SK-N-SH (cell line): Measurements from ENCODE around the gene PLK4. TPM values are rescaled to one million over a fixed set of nuclear protein-coding genes. Genes with fewer than 3 reads are reported as not detected.

Experiments
- CTCF ChIA-PET: fragments of 300-600, 350-600 bp; formaldehyde crosslinking; extraction: SDS; loops from one replicate; lab custom pipeline; 2021; lab: Yijun Ruan, JAX
- POLR2A ChIA-PET: fragments of 350-600 bp; sonication (Branson Sonifier 250); formaldehyde crosslinking; extraction: SDS; loops from one replicate; lab custom pipeline; 2020; ENCODE audit warnings: antibody characterized with exemption, inconsistent platforms; lab: Yijun Ruan, JAX
- DNase-seq: peaks from one replicate; pipeline ENCODE4 v3.0.0; 2012
- H2AFZ ChIP-seq: fragments of 200-600 bp; sonication (generic); 2 replicates; pipeline ENCODE4 v1.8.1; 2016; ENCODE audit warnings: antibody characterized with exemption, mild to moderate bottlenecking, low read depth
- H3F3A ChIP-seq: fragments of 200-600 bp; sonication (generic); replicated peaks from 2 replicates; pipeline ENCODE3; 2016; ENCODE audit warnings: antibody characterized with exemption, mild to moderate bottlenecking; ENCODE audit not compliant: insufficient read depth
- H3K27ac ChIP-seq, 2 experiments: fragments of 200-500 bp in 1 of 2; fragments of 200-600 bp in 1 of 2; sonication (Bioruptor generic) in 1 of 2; sonication (generic), shearing (Covaris generic) in 1 of 2; 2 replicates each; pipeline versions ENCODE4 v1.5.1 to v1.6.1; 2014 to 2016; ENCODE audit warnings: low read depth in 2 of 2, inconsistent platforms in 1 of 2, low read length in 1 of 2, mild to moderate bottlenecking in 1 of 2, mixed read lengths in 1 of 2
- H3K27me3 ChIP-seq: fragments of 200-600 bp; sonication (generic), shearing (Covaris generic); 2 replicates; pipeline ENCODE4 v1.6.1; 2016; ENCODE audit warnings: mixed run types; ENCODE audit not compliant: insufficient read depth
- H3K36me3 ChIP-seq, 2 experiments: fragments of 200-500 bp in 1 of 2; fragments of 200-600 bp in 1 of 2; sonication (Bioruptor generic) in 1 of 2; sonication (generic) in 1 of 2; replicated peaks in 1 of 2; 2 replicates each; pipeline versions ENCODE3 to v1.5.1; 2014 to 2016; ENCODE audit warnings: low read length in 1 of 2, mild to moderate bottlenecking in 1 of 2; ENCODE audit not compliant: insufficient read depth in 2 of 2, control insufficient read depth in 1 of 2
- H3K4me1 ChIP-seq, 2 experiments: fragments of 200-500 bp in 1 of 2; fragments of 200-600 bp in 1 of 2; sonication (Bioruptor generic) in 1 of 2; sonication (generic), shearing (Covaris generic) in 1 of 2; 2 replicates each; pipeline versions ENCODE4 v1.5.1 to v1.6.1; 2014 to 2016; ENCODE audit warnings: low read depth in 1 of 2, low read length in 1 of 2, mixed run types in 1 of 2; ENCODE audit not compliant: insufficient read depth in 2 of 2, control insufficient read depth in 1 of 2
- H3K4me2 ChIP-seq: fragments of 200-600 bp; sonication (generic), shearing (Covaris generic); 2 replicates; pipeline ENCODE4 v1.6.1; 2017; ENCODE audit warnings: mixed run types
- H3K4me3 ChIP-seq, 2 experiments: fragments of 200-500 bp in 1 of 2; fragments of 200-600 bp in 1 of 2; sonication (Bioruptor generic) in 1 of 2; sonication (generic), shearing (Covaris generic) in 1 of 2; 2 replicates each; pipeline versions ENCODE4 v1.5.1 to v1.8.1; 2014 to 2016; ENCODE audit warnings: low read depth in 2 of 2, inconsistent platforms in 1 of 2, low read length in 1 of 2, mild to moderate bottlenecking in 1 of 2, mixed read lengths in 1 of 2, moderate library complexity in 1 of 2
- H3K79me2 ChIP-seq: fragments of 200-600 bp; sonication (generic); 2 replicates; pipeline ENCODE4 v1.8.1; 2017; ENCODE audit warnings: mild to moderate bottlenecking; ENCODE audit not compliant: insufficient read depth
- H3K9ac ChIP-seq: fragments of 200-600 bp; sonication (generic); 2 replicates; pipeline ENCODE4 v1.6.1; 2017; ENCODE audit warnings: mixed run types
- H3K9me2 ChIP-seq: fragments of 200-600 bp; sonication (generic); 2 replicates; pipeline ENCODE4 v1.6.1; 2017; ENCODE audit warnings: mixed run types
- H3K9me3 ChIP-seq: fragments of 200-600 bp; sonication (generic); 2 replicates; pipeline ENCODE4 v1.6.1; 2017; ENCODE audit warnings: mixed run types, mild to moderate bottlenecking, moderate library complexity
- H4K20me1 ChIP-seq: fragments of 200-600 bp; sonication (generic); 2 replicates; pipeline ENCODE4 v1.6.1; 2017; ENCODE audit warnings: mild to moderate bottlenecking, mixed run types; ENCODE audit not compliant: insufficient read depth
- ELF1 ChIP-seq: IDR thresholded peaks from 2 replicates; pipeline ENCODE4 v1.4.0; 2012
- FOSL2 ChIP-seq: IDR thresholded peaks from 2 replicates; pipeline ENCODE4 v1.4.0; 2012; ENCODE audit warnings: low read depth, mild to moderate bottlenecking, moderate library complexity, borderline replicate concordance
- GATA2 ChIP-seq: sonication (generic); formaldehyde crosslinking; IDR thresholded peaks from 2 replicates; pipeline ENCODE4 v1.5.0; 2020; ENCODE audit warnings: mild to moderate bottlenecking, missing genetic modification reagents
- JUND ChIP-seq: IDR thresholded peaks from 2 replicates; pipeline ENCODE4 v1.4.0; 2012
- NFIC ChIP-seq: IDR thresholded peaks from 2 replicates; pipeline ENCODE4 v1.4.0; 2012; ENCODE audit warnings: borderline replicate concordance
- RXRA ChIP-seq: IDR thresholded peaks from 2 replicates; pipeline ENCODE4 v1.4.0; 2012; ENCODE audit warnings: low read depth, mild to moderate bottlenecking, borderline replicate concordance
- TCF12 ChIP-seq: IDR thresholded peaks from 2 replicates; pipeline ENCODE4 v1.4.0; 2012
- YY1 ChIP-seq: IDR thresholded peaks from 2 replicates; pipeline ENCODE4 v1.4.0; 2012; ENCODE audit warnings: low read depth, mild to moderate bottlenecking
- WGBS: methylation state at CpG from one replicate; pipeline ENCODE4 v1.1.6; 2017; ENCODE audit warnings: low lambda C conversion rate; 5-methylcytosine and 5-hydroxymethylcytosine counted together
- polyA plus RNA-seq, 3 experiments: library from polyadenylated mRNA; depleted of rRNA; stranded (reverse); fragments of >200 nt; gene quantifications; 2 replicates each; pipeline ENCODE4 v1.2.3, GENCODE V29; 2012
- TF ChIP-seq, protein P1 (sequence below): IDR thresholded peaks from 2 replicates; pipeline ENCODE4 v1.6.1; 2012; ENCODE audit warnings: mild to moderate bottlenecking, low read depth, low read length, moderate library complexity
- TF ChIP-seq, protein P2 (sequence below): IDR thresholded peaks from 2 replicates; pipeline ENCODE4 v1.4.0; 2012; ENCODE audit warnings: low read depth, borderline replicate concordance

The PLK4 gene
- polyA plus RNA-seq, 1 of the 3 experiments (the other 2 are of a cell fraction): 10.5 TPM

DNA sequence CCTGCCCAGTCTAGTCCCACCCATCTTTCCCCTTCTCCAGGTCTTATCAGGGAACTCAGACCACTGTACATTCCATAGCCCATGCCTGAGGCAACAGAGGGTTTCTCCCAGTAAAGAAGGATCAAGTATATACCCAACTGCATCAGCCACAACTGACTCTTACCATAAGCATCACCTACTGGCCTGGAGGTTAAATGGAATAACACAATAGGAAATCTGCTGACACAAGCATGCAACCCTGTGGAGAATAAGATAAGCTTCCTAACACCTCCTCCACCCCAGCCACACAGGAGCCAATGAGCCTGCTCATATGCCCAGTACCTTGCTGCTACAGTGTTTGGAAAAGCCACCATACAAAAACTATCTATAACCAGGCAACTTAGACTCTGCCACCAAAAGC, 34.6 kb upstream of the PLK4 start (continued):
- TF ChIP-seq, protein P1, sequence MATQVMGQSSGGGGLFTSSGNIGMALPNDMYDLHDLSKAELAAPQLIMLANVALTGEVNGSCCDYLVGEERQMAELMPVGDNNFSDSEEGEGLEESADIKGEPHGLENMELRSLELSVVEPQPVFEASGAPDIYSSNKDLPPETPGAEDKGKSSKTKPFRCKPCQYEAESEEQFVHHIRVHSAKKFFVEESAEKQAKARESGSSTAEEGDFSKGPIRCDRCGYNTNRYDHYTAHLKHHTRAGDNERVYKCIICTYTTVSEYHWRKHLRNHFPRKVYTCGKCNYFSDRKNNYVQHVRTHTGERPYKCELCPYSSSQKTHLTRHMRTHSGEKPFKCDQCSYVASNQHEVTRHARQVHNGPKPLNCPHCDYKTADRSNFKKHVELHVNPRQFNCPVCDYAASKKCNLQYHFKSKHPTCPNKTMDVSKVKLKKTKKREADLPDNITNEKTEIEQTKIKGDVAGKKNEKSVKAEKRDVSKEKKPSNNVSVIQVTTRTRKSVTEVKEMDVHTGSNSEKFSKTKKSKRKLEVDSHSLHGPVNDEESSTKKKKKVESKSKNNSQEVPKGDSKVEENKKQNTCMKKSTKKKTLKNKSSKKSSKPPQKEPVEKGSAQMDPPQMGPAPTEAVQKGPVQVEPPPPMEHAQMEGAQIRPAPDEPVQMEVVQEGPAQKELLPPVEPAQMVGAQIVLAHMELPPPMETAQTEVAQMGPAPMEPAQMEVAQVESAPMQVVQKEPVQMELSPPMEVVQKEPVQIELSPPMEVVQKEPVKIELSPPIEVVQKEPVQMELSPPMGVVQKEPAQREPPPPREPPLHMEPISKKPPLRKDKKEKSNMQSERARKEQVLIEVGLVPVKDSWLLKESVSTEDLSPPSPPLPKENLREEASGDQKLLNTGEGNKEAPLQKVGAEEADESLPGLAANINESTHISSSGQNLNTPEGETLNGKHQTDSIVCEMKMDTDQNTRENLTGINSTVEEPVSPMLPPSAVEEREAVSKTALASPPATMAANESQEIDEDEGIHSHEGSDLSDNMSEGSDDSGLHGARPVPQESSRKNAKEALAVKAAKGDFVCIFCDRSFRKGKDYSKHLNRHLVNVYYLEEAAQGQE: no peak
- no peak for TF ChIP-seq YY1

DNA sequence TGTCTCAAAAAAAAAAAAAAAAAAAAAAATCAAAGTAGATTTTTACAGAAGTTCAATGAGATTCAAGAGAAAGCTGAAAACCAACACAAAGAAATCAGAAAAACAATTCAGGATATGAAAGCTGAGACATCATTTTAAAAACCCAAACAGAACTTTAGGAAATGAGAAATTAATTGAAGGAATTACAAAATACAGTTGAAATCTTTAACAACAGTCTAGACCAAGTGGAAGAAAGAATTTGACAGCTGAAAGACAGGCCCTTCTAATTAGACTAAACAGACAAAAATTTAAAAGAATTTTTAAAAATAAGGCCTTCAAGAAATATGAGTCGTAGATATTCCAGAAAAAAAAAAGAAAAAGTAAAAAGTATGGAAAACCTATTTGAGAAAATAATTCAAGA, 33.9 kb upstream of the PLK4 start:
- ChIA-PET POLR2A (no interaction called here), CTCF (no interaction called here)
- H4K20me1 ChIP-seq: no peaks in the 10 kb centered on the region
- no peak overlapping the region for H3K27ac ChIP-seq
- H3K36me3 ChIP-seq: peaks cover 0 to 3% of the 10 kb centered on the region in 2 experiments
- TF ChIP-seq FOSL2 (no peak), ELF1 (no peak), RXRA (no peak), YY1 (no peak), NFIC (no peak), GATA2 (no peak), JUND (no peak), TCF12 (no peak)
- TF ChIP-seq, protein P2, sequence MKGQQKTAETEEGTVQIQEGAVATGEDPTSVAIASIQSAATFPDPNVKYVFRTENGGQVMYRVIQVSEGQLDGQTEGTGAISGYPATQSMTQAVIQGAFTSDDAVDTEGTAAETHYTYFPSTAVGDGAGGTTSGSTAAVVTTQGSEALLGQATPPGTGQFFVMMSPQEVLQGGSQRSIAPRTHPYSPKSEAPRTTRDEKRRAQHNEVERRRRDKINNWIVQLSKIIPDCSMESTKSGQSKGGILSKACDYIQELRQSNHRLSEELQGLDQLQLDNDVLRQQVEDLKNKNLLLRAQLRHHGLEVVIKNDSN: no peak
- TF ChIP-seq, protein P1: no peak
- peaks cover 16% of the 10 kb centered on the region for H3K9me3 ChIP-seq
- H2AFZ ChIP-seq: no peak overlapping the region
- DNase-seq: no peak
- H3K9ac ChIP-seq: no peak overlapping the region
- no peaks in the 10 kb centered on the region for H3K27me3 ChIP-seq
- no peak overlapping the region for H3K4me3 ChIP-seq
- WGBS: 77% methylated on average over 1 of the region's 1 CpG
- H3K79me2 ChIP-seq: 0 out of 2 replicates have a peak, but pooled peaks cover 5% of the 10 kb centered on the region
- H3F3A ChIP-seq: no peaks in the 10 kb centered on the region
- no peak overlapping the region for H3K4me2 ChIP-seq
- no peaks in the 10 kb centered on the region; a peak in 1 of 4 replicates for H3K4me1 ChIP-seq
- H3K9me2 ChIP-seq: no peaks in the 10 kb centered on the region
